ENCODE measurements around the gene ASB2.

Gene ASB2

GRCh38 chr14:93976477-93977057, at the start of gene ASB2:
TSS of gene ASB2 (minus strand) at chr14:93976570. CDS start at chr14:93964539, 12,031 bp downstream.
- no peak for DNase-seq

- DNase-seq, result no peak
Observed at GRCh38 chr14:94025720-94026119, 49.4 kb upstream of the ASB2 start.

GRCh38 chr14:94024549-94024948, 48.2 kb upstream of the ASB2 start:
- DNase-seq, result no peak

- DNase-seq, result no peak
Observed at GRCh38 chr14:94022532-94023411, 46.4 kb upstream of the ASB2 start.

- no peak for DNase-seq
Observed at GRCh38 chr14:94021416-94022157, 45.2 kb upstream of the ASB2 start.

- DNase-seq, result no peak
Observed at GRCh38 chr14:94021001-94021400, 44.6 kb upstream of the ASB2 start.

- no peak for DNase-seq
Observed at GRCh38 chr14:94020267-94020666, 43.9 kb upstream of the ASB2 start.

- no peak for DNase-seq
Observed at GRCh38 chr14:94019329-94019728, 43.0 kb upstream of the ASB2 start.

- no peak for DNase-seq
Observed at GRCh38 chr14:94018308-94018707, 41.9 kb upstream of the ASB2 start.

GRCh38 chr14:94016446-94016976, 40.1 kb upstream of the ASB2 start:
- no peak for DNase-seq

- DNase-seq, result no peak
Observed at GRCh38 chr14:94015223-94015622, 38.9 kb upstream of the ASB2 start.

GRCh38 chr14:94014382-94014781, 38.0 kb upstream of the ASB2 start:
- DNase-seq, result no peak

GRCh38 chr14:94011795-94012194, 35.4 kb upstream of the ASB2 start:
- no peak for DNase-seq

- DNase-seq, result no peak
Observed at GRCh38 chr14:94010625-94011024, 34.3 kb upstream of the ASB2 start.

GRCh38 chr14:94009767-94010166, 33.4 kb upstream of the ASB2 start:
- DNase-seq, result no peak

- no peak for DNase-seq
Observed at GRCh38 chr14:94008234-94008633, 31.9 kb upstream of the ASB2 start.

- no peak for DNase-seq
Observed at GRCh38 chr14:94005324-94006073, 29.1 kb upstream of the ASB2 start.

- no peak for DNase-seq
Observed at GRCh38 chr14:94004015-94004414, 27.6 kb upstream of the ASB2 start.

GRCh38 chr14:94003397-94003796, 27.0 kb upstream of the ASB2 start:
- DNase-seq, result no peak

GRCh38 chr14:94001501-94002396, 25.4 kb upstream of the ASB2 start:
- no peak for DNase-seq

GRCh38 chr14:94001016-94001415, 24.6 kb upstream of the ASB2 start:
- DNase-seq, result no peak

GRCh38 chr14:94000267-94000666, 23.9 kb upstream of the ASB2 start:
- DNase-seq, result no peak

Measured in T1000 (cell line).